Neural cell (in vitro differentiated cells): ENCODE results near the gene FAM111A.

Source experiments
- CTCF ChIP-seq: fragments of 450-650 bp; IDR thresholded peaks from 2 replicates; pipeline ENCODE4 v1.5.1; 2014; ENCODE audit warnings: antibody characterized with exemption, mild to moderate bottlenecking, moderate library complexity; ENCODE audit not compliant: poor library complexity, severe bottlenecking
- POLR2AphosphoS5 ChIP-seq: IDR thresholded peaks from 2 replicates; pipeline ENCODE4 v1.6.1; 2012
- REST ChIP-seq: IDR thresholded peaks from 2 replicates; pipeline ENCODE4 v1.6.1; 2012; ENCODE audit warnings: borderline replicate concordance

GRCh38 chr11:59187035-59187434 is 44.4 kb downstream of the FAM111A start:
- TF ChIP-seq CTCF: no peak
- no peak for TF ChIP-seq POLR2AphosphoS5
- TF ChIP-seq REST: no peak
